PC-3 (cell line): ENCODE results near the gene MYO5C.

Experiments used
- CTCF ChIP-seq: fragments of 300-600 bp; sonication (generic); conservative IDR thresholded peaks from 2 replicates; pipeline ENCODE4 v1.5.1; 2017; ENCODE audit warnings: antibody characterized with exemption, low read depth, mild to moderate bottlenecking, low read length
- EZH2 ChIP-seq: fragments of 300-600 bp; sonication (generic); IDR thresholded peaks from one replicate; pipeline ENCODE4 v1.6.1; 2017; ENCODE audit warnings: antibody characterized with exemption, mild to moderate bottlenecking, low read length; ENCODE audit not compliant: unreplicated experiment
- EZH2phosphoT487 ChIP-seq: fragments of 300-600 bp; sonication (generic); IDR thresholded peaks from 2 replicates; pipeline ENCODE4 v1.6.1; 2018; ENCODE audit warnings: mild to moderate bottlenecking, antibody characterized with exemption, low read length, borderline replicate concordance

- TF ChIP-seq CTCF: no peak
- TF ChIP-seq EZH2phosphoT487: no peak
- TF ChIP-seq EZH2: no peak
Measured at GRCh38 chr15:52343831-52344230, 48.2 kb upstream of the MYO5C start.
